Cardiac fibroblast (primary cell): Measurements from ENCODE around the gene ZBTB18.

ENCODE experiments used
- DNase-seq, 2 donors: peaks; one replicate each; pipeline versions ENCODE4 v3.0.0 to v3.0.0-alpha.2; 2010; ENCODE audit warnings: low read depth in 2 of 2
- H3K4me3 ChIP-seq, 2 donors: replicated peaks in 1 of 2; 1 replicate in 1 of 2; 2 replicates in 1 of 2; pipeline ENCODE4 v1.5.1; 2011; ENCODE audit warnings: low read depth in 2 of 2, low read length in 2 of 2, mild to moderate bottlenecking in 2 of 2, moderate library complexity in 1 of 2
- CTCF ChIP-seq: IDR thresholded peaks from one replicate; pipeline ENCODE4 v1.5.1; 2011; ENCODE audit warnings: low read depth, mild to moderate bottlenecking, low read length, inconsistent platforms

The ZBTB18 gene

DNA sequence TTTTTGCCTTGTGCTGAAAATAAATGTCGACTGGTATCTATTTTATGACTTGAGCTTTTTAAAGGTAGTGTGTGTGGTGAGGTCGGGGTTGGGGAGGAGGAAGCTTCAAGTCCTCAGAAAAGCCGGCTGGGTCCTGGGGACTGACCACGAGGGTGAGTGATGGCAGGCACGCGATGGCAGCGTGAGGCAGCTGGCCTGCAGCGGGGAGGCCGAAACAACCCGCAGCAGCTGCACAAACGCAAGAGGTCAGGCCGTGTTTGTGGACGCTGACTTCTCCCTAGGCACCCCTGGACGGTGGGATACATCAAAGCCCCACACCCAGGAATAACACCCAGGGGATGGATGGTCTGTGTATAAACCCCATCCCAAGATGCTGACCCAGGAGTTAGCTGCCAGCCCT, 51.4 kb downstream of the ZBTB18 start:
- DNase-seq = no peak
- no peak overlapping the region for H3K4me3 ChIP-seq
- TF ChIP-seq CTCF = no peak

DNA sequence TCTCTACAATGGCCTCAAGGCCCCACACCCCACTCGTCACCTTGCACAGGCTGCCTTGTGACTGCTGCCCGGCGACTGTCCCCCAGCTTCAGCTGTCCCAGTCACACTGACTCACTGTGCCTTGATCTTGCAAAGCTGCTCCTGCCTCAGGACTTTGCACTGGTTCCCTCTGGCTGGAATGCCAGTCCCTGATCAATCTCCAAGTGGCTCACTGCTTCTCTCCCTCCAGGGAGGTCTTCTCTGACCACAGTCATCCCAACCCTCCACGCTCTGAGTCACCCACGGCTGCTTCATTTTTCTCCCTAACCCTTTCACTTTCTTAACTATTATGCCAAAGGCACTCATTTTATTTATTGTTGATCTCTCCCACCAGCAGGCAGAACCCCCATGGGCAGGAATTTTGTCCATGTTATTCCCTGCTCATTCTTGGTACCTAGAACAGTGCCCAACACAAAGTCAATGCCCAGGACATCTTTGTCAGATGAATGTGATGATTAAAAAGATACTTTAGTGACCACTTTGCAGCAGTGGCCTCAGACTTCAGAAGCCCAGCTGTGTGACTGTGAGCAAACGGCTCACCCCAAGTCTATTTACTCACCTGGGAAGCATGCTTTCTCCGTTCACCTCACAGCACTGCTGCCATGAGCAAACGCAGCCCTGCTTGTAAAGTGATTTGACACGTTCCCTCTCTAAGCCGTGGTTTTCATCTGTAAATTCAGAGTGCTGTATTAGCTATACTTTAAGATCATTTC, 53.4 kb downstream of the ZBTB18 start:
- no peak for TF ChIP-seq CTCF
- H3K4me3 ChIP-seq = no peak overlapping the region
- peak; percentile 68 to 78 for DNase-seq

GRCh38 chr1:244106176-244106575, 55.1 kb downstream of the ZBTB18 start:
- H3K4me3 ChIP-seq = no peak overlapping the region
- DNase-seq = no peak
- no peak for TF ChIP-seq CTCF
